GM10847 (cell line): Measurements from ENCODE around the gene ADCY10.

Source experiments
- POLR2A ChIP-seq: IDR thresholded peaks from 2 replicates; pipeline ENCODE4 v1.6.1; 2011; ENCODE audit not compliant: insufficient read length; ENCODE audit errors: extremely low read depth

ADCY10 gene

GRCh38 chr1:167913895-167914496 lies at the start of gene ADCY10:
TSS of gene ADCY10 (minus strand) at chr1:167914134. CDS start at chr1:167905140, 8,994 bp downstream.
- TF ChIP-seq POLR2A, result no peak

GRCh38 chr1:167957710-167958109 lies 43.8 kb upstream of the ADCY10 start:
- TF ChIP-seq POLR2A, result no peak

GRCh38 chr1:167955915-167956314 lies 42.0 kb upstream of the ADCY10 start:
- TF ChIP-seq POLR2A, result no peak

GRCh38 chr1:167950569-167950968 lies 36.6 kb upstream of the ADCY10 start:
- no peak for TF ChIP-seq POLR2A

GRCh38 chr1:167949785-167950184 lies 35.9 kb upstream of the ADCY10 start:
- TF ChIP-seq POLR2A, result no peak

- no peak for TF ChIP-seq POLR2A
These were observed 33.8 kb upstream of the ADCY10 start for GRCh38 chr1:167947733-167948132.

- TF ChIP-seq POLR2A, result no peak
These were observed 29.6 kb upstream of the ADCY10 start for GRCh38 chr1:167943541-167943940.

GRCh38 chr1:167940264-167940663 lies 26.3 kb upstream of the ADCY10 start:
- TF ChIP-seq POLR2A, result no peak

- no peak for TF ChIP-seq POLR2A
These were observed 24.2 kb upstream of the ADCY10 start for GRCh38 chr1:167938080-167938636.

GRCh38 chr1:167937709-167938010 lies 23.7 kb upstream of the ADCY10 start:
- TF ChIP-seq POLR2A, result no peak

- TF ChIP-seq POLR2A, result no peak
These were observed 23.2 kb upstream of the ADCY10 start, which contains the start of gene MPC2 for GRCh38 chr1:167936930-167937708. TSS of gene MPC2 (minus strand) at chr1:167937072. CDS start at chr1:167935841, 1,231 bp downstream.

- peak; percentile 68 for TF ChIP-seq POLR2A
These were observed 22.4 kb upstream of the ADCY10 start, which contains the start of gene DCAF6 for GRCh38 chr1:167936068-167936929. TSS of gene DCAF6 (plus strand) at chr1:167936683. CDS start at chr1:167936912, 229 bp downstream.

- TF ChIP-seq POLR2A, result peak; percentile 63
These were observed 21.5 kb upstream of the ADCY10 start for GRCh38 chr1:167935216-167936067.

GRCh38 chr1:167934426-167935215 lies 20.7 kb upstream of the ADCY10 start:
- TF ChIP-seq POLR2A, result no peak
